ENCODE measurements around the gene SASH1. TPM values are rescaled to one million over a fixed set of nuclear protein-coding genes. Genes with fewer than 3 reads are reported as not detected.

Gene SASH1
- total RNA-seq, 1 donor from 2014 or later = 35.8 TPM

- ATAC-seq (ENCODE audit: poor library complexity) (peak; percentile 59), DNase-seq (no peak)
- intact Hi-C loops (cut with DNase I) = no loop called here
Observed at GRCh38 chr6:148324297-148324985, 18.2 kb upstream of the SASH1 start.

- no peak for ATAC-seq (ENCODE audit: poor library complexity)
- intact Hi-C loops (cut with DNase I) = no loop called here
- DNase-seq = no peak
Observed at GRCh38 chr6:148325316-148326068, 17.1 kb upstream of the SASH1 start.

GRCh38 chr6:148328876-148329555 is 13.6 kb upstream of the SASH1 start:
- no peak for DNase-seq
- intact Hi-C loops (cut with DNase I) = no loop called here
- peak; percentile 46 for ATAC-seq (ENCODE audit: poor library complexity)

- DNase-seq = no peak
- ATAC-seq (ENCODE audit: poor library complexity) = peak; percentile 45
- intact Hi-C loops (cut with DNase I) = no loop called here
Observed at GRCh38 chr6:148329596-148330381, 12.8 kb upstream of the SASH1 start.

- ATAC-seq (ENCODE audit: poor library complexity) (no peak), DNase-seq (no peak)
- intact Hi-C loops (cut with DNase I) = no loop called here
Observed at GRCh38 chr6:148332088-148332487, 10.6 kb upstream of the SASH1 start.

GRCh38 chr6:148336901-148337300 is 5.7 kb upstream of the SASH1 start:
- DNase-seq (no peak), ATAC-seq (ENCODE audit: poor library complexity) (no peak)
- intact Hi-C loops (cut with DNase I) = no loop called here

GRCh38 chr6:148339766-148340165 is 2.9 kb upstream of the SASH1 start:
- intact Hi-C loops (cut with DNase I) = loop anchor here (10.0 kb wide), 1 partner anchor 125 kb away; no protein-coding TSS in a partner anchor
- no peak for DNase-seq
- ATAC-seq (ENCODE audit: poor library complexity) = no peak

GRCh38 chr6:148340586-148341297 is 1.9 kb upstream of the SASH1 start:
- intact Hi-C loops (cut with DNase I) = loop anchor here (10.0 kb wide), 1 partner anchor 124 kb away; no protein-coding TSS in a partner anchor
- ATAC-seq (ENCODE audit: poor library complexity) = no peak
- no peak for DNase-seq

GRCh38 chr6:148342100-148342349 is 613 bp upstream of the SASH1 start:
- ATAC-seq (ENCODE audit: poor library complexity) = no peak
- intact Hi-C loops (cut with DNase I) = loop anchor here (10.0 kb wide), 1 partner anchor 123 kb away; no protein-coding TSS in a partner anchor

GRCh38 chr6:148343047-148343782 is 577 bp downstream of the SASH1 start:
- intact Hi-C loops (cut with DNase I) = loop anchor here (10.0 kb wide), 1 partner anchor 122 kb away; no protein-coding TSS in a partner anchor
- ATAC-seq (ENCODE audit: poor library complexity) = no peak
- DNase-seq = no peak

More at GRCh38 chr6:148342100-148342349, 613 bp upstream of the SASH1 start:
- no peak for DNase-seq

GRCh38 chr6:148345176-148345575 is 2.5 kb downstream of the SASH1 start:
- no peak for DNase-seq
- no peak for ATAC-seq (ENCODE audit: poor library complexity)
- intact Hi-C loops (cut with DNase I) = loop anchor here (10.0 kb wide), 1 partner anchor 120 kb away; no protein-coding TSS in a partner anchor

- DNase-seq (no peak), ATAC-seq (ENCODE audit: poor library complexity) (no peak)
- intact Hi-C loops (cut with DNase I) = loop anchor here (10.0 kb wide), 1 partner anchor 119 kb away; no protein-coding TSS in a partner anchor
Observed at GRCh38 chr6:148345578-148345977, 2.9 kb downstream of the SASH1 start.

- DNase-seq (no peak), ATAC-seq (ENCODE audit: poor library complexity) (no peak)
- intact Hi-C loops (cut with DNase I) = loop anchor here (10.0 kb wide), 1 partner anchor 118 kb away; no protein-coding TSS in a partner anchor
Observed at GRCh38 chr6:148346681-148347440, 4.2 kb downstream of the SASH1 start.

- ATAC-seq (ENCODE audit: poor library complexity) = no peak
- intact Hi-C loops (cut with DNase I) = loop anchor here (10.0 kb wide), 1 partner anchor 117 kb away; no protein-coding TSS in a partner anchor
- no peak for DNase-seq
Observed at GRCh38 chr6:148347441-148348054, 4.9 kb downstream of the SASH1 start.

- DNase-seq (no peak), ATAC-seq (ENCODE audit: poor library complexity) (no peak)
- intact Hi-C loops (cut with DNase I) = loop anchor here (10.0 kb wide), 1 partner anchor 116 kb away; no protein-coding TSS in a partner anchor
Observed at GRCh38 chr6:148348335-148348734, 5.7 kb downstream of the SASH1 start.

GRCh38 chr6:148348778-148349177 is 6.1 kb downstream of the SASH1 start:
- intact Hi-C loops (cut with DNase I) = loop anchor here (10.0 kb wide), 1 partner anchor 116 kb away; no protein-coding TSS in a partner anchor
- DNase-seq = no peak
- no peak for ATAC-seq (ENCODE audit: poor library complexity)

Data from Right ventricle myocardium superior (tissue), 1 donor.